Fibroblast of villous mesenchyme (primary cell): Measurements from ENCODE around the gene CCDC106. TPM values are rescaled to one million over a fixed set of nuclear protein-coding genes. Genes with fewer than 3 reads are reported as not detected.
A peak's percentile ranks its signal among the peaks of the same experiment; 100 is the strongest.

Experiments
- DNase-seq: peaks from one replicate; pipeline ENCODE4 v3.0.0-alpha.2; 2010; ENCODE audit warnings: low read depth
- H3K4me3 ChIP-seq: 2 replicates; pipeline ENCODE4 v1.5.1; 2011; ENCODE audit warnings: low read depth, mild to moderate bottlenecking, low read length
- total RNA-seq: library from RNA; depleted of rRNA; stranded (reverse); fragments of >200 nt; gene quantifications from 2 replicates; pipeline ENCODE4 v1.2.3, GENCODE V29; 2012
- TF ChIP-seq, protein P1 (sequence below): IDR thresholded peaks from 2 replicates; pipeline ENCODE4 v1.5.1; 2012; ENCODE audit warnings: low read depth, mild to moderate bottlenecking, low read length; ENCODE audit not compliant: insufficient read depth

Gene CCDC106
- total RNA-seq, 1 donor, result 7.8 TPM

- TF ChIP-seq, protein P1, sequence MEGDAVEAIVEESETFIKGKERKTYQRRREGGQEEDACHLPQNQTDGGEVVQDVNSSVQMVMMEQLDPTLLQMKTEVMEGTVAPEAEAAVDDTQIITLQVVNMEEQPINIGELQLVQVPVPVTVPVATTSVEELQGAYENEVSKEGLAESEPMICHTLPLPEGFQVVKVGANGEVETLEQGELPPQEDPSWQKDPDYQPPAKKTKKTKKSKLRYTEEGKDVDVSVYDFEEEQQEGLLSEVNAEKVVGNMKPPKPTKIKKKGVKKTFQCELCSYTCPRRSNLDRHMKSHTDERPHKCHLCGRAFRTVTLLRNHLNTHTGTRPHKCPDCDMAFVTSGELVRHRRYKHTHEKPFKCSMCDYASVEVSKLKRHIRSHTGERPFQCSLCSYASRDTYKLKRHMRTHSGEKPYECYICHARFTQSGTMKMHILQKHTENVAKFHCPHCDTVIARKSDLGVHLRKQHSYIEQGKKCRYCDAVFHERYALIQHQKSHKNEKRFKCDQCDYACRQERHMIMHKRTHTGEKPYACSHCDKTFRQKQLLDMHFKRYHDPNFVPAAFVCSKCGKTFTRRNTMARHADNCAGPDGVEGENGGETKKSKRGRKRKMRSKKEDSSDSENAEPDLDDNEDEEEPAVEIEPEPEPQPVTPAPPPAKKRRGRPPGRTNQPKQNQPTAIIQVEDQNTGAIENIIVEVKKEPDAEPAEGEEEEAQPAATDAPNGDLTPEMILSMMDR, result no peak
- no peak overlapping the region for H3K4me3 ChIP-seq
- no peak for DNase-seq
Measured at GRCh38 chr19:55602104-55603001, 45.7 kb upstream of the CCDC106 start.

DNA sequence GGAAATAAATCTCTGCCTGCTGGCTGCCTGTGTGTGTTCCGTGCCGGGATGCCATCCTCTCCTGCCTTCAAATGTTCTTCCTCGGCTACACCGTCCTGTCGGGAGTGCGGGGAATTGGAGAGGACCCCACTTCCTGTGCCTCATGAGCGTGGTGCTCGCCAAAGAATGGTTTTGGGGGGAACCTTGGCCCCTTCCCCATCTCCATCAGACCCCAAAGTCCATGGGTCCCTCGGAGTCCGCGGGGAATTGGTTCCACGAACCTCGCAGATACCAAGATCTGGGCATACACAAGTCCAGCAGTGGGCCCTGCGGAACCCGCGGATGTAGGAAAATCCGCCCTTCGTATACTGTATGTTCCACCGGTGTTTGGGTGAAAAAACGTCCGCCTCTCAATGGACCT, 44.9 kb upstream of the CCDC106 start:
- TF ChIP-seq, protein P1, result no peak
- DNase-seq, result no peak
- H3K4me3 ChIP-seq, result no peak overlapping the region

DNA sequence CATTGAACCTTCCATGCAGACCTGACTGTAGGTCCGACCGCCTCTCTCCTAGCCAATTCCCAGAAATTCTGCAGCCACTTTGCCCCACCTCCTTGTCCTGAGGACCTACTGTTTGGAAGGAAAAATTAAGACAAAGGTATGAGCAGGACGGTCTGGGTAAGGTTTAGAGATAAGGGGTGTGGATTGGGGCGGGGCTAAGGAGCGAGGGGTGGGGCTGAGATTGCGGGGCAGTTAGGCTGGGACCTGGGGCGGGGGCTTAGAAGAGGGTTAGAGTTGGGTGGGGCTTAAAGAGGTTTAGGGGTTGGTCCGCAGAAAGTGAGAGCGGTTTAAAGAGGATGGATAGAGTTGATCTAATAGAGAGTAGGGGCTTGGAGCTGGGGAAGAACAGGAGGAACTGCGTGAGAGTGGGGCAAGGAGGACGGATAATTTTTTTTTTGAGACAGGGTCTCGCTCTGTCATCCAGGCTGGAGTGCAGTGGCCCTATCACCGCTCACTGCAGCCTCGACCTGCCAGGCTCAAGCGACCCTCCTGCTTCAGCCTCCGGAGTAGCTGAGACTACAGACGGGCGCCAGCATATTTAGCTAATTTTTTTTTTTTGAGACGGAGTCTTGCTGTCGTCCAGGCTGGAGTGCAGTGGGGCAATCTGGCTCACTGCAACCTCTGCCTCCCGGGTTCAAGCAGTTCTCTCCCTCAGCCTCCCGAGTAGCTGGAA, 44.3 kb upstream of the CCDC106 start:
- H3K4me3 ChIP-seq, result no peak overlapping the region
- DNase-seq, result no peak
- TF ChIP-seq, protein P1, result no peak

GRCh38 chr19:55605207-55605636, 42.8 kb upstream of the CCDC106 start:
- peak; percentile 97 for DNase-seq
- TF ChIP-seq, protein P1, result no peak

DNA sequence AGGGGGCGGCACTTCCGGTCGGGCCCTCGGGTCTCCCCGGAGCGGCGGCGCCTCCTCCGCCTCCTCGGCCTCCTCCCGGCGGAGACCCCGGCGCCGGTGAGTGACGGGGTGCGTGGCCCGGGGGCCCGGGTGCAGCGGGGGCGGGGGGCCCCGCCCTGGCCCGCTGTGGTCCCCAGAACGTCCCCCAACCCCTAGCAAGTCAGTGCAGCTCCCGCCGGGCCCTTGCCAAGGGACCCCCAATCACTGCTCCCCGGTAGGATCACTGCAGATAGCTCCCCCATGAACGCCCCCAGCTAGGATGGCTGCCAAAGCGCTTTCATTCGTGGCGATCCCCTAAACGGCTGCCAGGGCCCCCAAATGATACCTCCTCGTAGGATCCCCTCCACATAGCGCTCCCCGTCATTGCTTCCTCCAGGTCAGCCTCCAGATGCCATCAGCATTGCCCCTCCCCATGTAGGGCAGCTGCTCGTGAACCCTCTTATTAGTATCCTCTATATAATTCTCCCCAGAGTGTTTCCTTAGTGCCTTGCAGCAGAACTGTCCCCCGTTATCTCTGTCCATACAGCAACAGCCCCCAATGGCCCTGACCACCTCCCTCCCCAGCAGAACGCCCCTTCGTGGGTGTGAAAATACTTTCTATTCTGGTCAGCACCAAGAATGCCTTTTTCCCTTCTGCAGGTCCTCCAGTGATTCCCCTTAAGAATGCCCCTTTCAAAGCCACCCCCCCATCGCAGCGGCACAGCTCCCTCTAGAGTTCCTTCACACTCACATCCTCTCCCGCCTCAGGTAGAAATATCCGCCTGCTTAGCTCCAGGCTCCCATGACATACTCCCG, 42.2 kb upstream of the CCDC106 start, which contains the start of gene ZNF865:
Gene ZNF865, plus strand, starts transcription at position 11 of the 834 bp plus-strand sequence. CDS start 7,972 bp downstream, outside the sequence.
- peak within 1 kb of the TSS; percentile 98 for H3K4me3 ChIP-seq
- TF ChIP-seq, protein P1, result peak; percentile 84
- DNase-seq, result peak; percentile 87

More at GRCh38 chr19:55605207-55605636, 42.8 kb upstream of the CCDC106 start:
- H3K4me3 ChIP-seq, result peak overlapping the region; percentile 98

DNA sequence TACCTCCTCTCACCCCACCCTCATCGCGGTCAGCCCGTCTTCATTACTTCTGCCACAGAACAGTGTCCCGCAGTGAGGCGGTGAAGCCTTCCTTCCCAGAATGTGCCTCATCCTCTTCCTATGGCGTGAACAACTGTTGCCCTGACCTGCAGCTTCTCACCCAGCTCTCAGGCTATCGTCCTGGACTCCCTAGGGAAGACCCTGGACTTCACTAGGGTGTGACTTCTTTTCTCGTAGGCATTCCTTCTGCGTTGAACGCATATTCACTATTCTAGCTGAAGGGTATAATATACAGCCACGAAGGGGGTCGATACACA, 41.6 kb upstream of the CCDC106 start:
- peak overlapping the region; percentile 98 for H3K4me3 ChIP-seq
- DNase-seq, result no peak
- TF ChIP-seq, protein P1, result no peak
